ENCODE data around the gene MAPK1.

GRCh38 chr22:21858025-21858764 is 9.2 kb downstream of the MAPK1 start:
- TF ChIP-seq EZH2phosphoT487 (IDR thresholded peaks at IDR 0.05; ENCODE audit: borderline replicate concordance, low read length): no peak
- no peak for TF ChIP-seq CTCF (IDR thresholded peaks at IDR 0.05; ENCODE audit: low read depth, low read length, poor library complexity, severe bottlenecking)

All from DOHH2 (cell line).